HG03571 (cell line): ENCODE results near the gene ASH1L.
"Not testable (repeated sequence)": the region's sequence is repeated elsewhere in the genome, so short reads cannot be mapped to it uniquely, and the experiment has no call there.

Experiments
- ATAC-seq: cut with Tn5 transposase; IDR thresholded peaks from one replicate; pipeline ENCODE4 v1.9.1; 2021; ENCODE audit not compliant: unreplicated experiment

Gene ASH1L

GRCh38 chr1:155562581-155563376 is at the start of gene ASH1L:
Gene ASH1L, minus strand, starts transcription at chr1:155562803. Its CDS starts 41,284 bp downstream, at chr1:155521519.
- ATAC-seq: peak; percentile 80

GRCh38 chr1:155610257-155610647 is 47.6 kb upstream of the ASH1L start:
- ATAC-seq: peak; percentile 20

- ATAC-seq: peak; percentile 90
These were observed 47.1 kb upstream of the ASH1L start, which contains the start of gene MSTO1 for GRCh38 chr1:155609515-155610256. Gene MSTO1, plus strand, starts transcription at chr1:155610218. Its CDS starts 31 bp downstream, at chr1:155610249.

GRCh38 chr1:155608888-155609225 is 46.3 kb upstream of the ASH1L start:
- no peak for ATAC-seq

GRCh38 chr1:155607708-155608107 is 45.1 kb upstream of the ASH1L start:
- ATAC-seq: no peak

- ATAC-seq: not testable (repeated sequence)
These were observed 37.4 kb upstream of the ASH1L start for GRCh38 chr1:155599828-155600572.

GRCh38 chr1:155598842-155599331 is 36.3 kb upstream of the ASH1L start:
- ATAC-seq: no peak

GRCh38 chr1:155596864-155597263 is 34.3 kb upstream of the ASH1L start:
- ATAC-seq: no peak

- ATAC-seq: not testable (repeated sequence)
These were observed 33.4 kb upstream of the ASH1L start for GRCh38 chr1:155595877-155596474.

- ATAC-seq: no peak
These were observed 29.2 kb upstream of the ASH1L start for GRCh38 chr1:155591770-155592169.

- not testable (repeated sequence) for ATAC-seq
These were observed 28.1 kb upstream of the ASH1L start for GRCh38 chr1:155590516-155591247.

- not testable (repeated sequence) for ATAC-seq
These were observed 26.7 kb upstream of the ASH1L start for GRCh38 chr1:155589282-155589681.

- not testable (repeated sequence) for ATAC-seq
These were observed 21.2 kb upstream of the ASH1L start for GRCh38 chr1:155583846-155584245.

GRCh38 chr1:155575608-155576007 is 13.0 kb upstream of the ASH1L start:
- ATAC-seq: not testable (repeated sequence)

GRCh38 chr1:155574077-155574476 is 11.5 kb upstream of the ASH1L start:
- ATAC-seq: no peak

- no peak for ATAC-seq
These were observed 8.0 kb upstream of the ASH1L start for GRCh38 chr1:155570593-155570990.

GRCh38 chr1:155569988-155570592 is 7.5 kb upstream of the ASH1L start:
- no peak for ATAC-seq

- ATAC-seq: not testable (repeated sequence)
These were observed 897 bp upstream of the ASH1L start for GRCh38 chr1:155563377-155564022.
